NCI-H345 treated with DMSO at 0.1 percent for 48 hours (cell line): ENCODE measurements around the gene TFCP2.
"Not testable (repeated sequence)": the region's sequence is repeated elsewhere in the genome, so short reads cannot be mapped to it uniquely, and the experiment has no call there.

ENCODE experiments used
- DNase-seq: peaks from one replicate; lab custom pipeline; 2025; ENCODE audit not compliant: unreplicated experiment; lab: John Stamatoyannopoulos, UW

The TFCP2 gene

GRCh38 chr12:51172515-51173431 lies at the start of gene TFCP2:
Gene TFCP2, minus strand, starts transcription at chr12:51173135. Its CDS starts 713 bp downstream, at chr12:51172422.
- peak; percentile 47 for DNase-seq

DNA sequence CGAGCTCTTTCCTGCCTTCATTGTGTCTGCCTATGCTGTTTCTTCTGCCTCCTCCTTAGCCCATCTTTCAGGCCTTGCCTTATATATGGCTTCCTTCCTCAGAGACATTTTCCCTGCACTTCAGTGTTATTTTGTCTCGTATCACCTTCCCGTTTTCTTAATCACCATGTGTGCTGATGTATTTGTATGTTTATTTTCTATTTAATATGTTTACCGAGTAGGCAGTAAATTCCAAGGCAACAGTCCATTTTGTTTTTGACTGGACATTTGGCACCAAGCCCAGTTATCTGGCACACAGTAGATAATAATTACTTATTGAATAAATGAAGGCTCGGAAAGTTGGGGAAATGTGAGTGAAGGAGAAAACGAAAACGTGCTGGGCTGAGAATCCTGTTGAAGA lies 49.5 kb upstream of the TFCP2 start:
- no peak for DNase-seq

GRCh38 chr12:51219857-51220256 lies 46.9 kb upstream of the TFCP2 start:
- DNase-seq, result not testable (repeated sequence)

DNA sequence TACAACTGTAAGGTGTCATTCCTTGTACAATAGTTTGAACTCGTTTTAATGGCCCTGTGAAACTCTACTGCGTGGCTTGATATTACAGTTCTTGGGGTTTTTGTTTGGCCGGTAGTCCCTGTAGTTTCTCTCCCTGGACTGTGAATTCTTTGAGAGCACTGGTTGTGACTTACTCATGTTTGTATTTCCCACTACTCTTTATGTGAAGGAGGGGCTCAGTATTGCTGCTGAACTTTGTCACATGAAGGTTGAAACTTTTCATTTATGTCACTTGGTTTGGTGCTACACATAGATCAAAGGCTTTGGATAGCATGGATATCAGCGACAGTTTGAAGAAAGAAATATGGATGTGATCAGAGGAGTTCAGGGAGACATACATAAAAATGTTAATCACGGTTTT lies 46.4 kb upstream of the TFCP2 start:
- DNase-seq, result no peak

GRCh38 chr12:51218607-51219161 lies 45.7 kb upstream of the TFCP2 start:
- DNase-seq, result no peak

GRCh38 chr12:51217968-51218606 lies 45.2 kb upstream of the TFCP2 start, which contains the start of gene POU6F1:
Gene POU6F1, minus strand, starts transcription at chr12:51218062. Its CDS starts 11,226 bp downstream, at chr12:51206836.
- no peak for DNase-seq

DNA sequence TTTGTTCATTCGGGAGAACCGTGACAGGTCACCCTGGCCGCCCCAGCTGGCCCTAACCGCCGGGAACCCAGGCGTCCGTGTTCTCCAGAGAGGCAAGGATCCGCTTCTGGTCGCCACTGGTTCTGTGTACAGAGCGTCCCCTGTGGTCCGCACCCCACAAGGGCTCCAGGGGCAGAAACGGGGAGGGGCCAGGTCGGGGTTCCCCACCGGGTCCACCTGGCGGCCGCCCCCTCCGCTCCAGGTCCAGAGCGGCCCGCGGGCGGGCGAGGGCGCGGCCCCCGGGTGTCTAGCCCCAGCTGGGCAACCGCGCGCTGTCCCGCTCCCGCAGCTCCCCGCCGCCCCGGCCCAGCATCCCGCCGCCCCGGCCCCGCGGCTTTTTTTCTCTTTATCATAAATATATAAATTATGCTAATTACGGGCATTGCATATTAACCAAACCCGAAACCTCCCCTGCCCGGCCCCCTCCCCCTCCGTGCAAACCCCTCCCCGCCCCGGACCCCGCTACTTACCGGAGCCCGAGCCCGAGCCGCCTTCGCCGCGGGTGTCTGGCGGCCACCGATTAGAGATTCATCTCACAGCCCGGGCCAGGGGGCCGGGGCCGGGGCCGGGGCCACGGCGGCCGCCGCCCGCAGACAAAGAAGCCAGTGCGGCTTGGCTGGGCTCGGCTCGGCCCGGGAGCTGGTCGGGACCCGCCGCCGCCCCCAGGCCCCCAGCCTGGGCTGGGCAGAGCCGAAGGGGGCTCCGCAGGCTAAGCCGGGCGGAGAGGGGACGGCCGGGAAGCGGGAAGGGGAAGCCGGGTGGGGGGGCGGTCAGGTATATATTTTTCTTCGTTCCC lies 44.4 kb upstream of the TFCP2 start:
- DNase-seq, result no peak

DNA sequence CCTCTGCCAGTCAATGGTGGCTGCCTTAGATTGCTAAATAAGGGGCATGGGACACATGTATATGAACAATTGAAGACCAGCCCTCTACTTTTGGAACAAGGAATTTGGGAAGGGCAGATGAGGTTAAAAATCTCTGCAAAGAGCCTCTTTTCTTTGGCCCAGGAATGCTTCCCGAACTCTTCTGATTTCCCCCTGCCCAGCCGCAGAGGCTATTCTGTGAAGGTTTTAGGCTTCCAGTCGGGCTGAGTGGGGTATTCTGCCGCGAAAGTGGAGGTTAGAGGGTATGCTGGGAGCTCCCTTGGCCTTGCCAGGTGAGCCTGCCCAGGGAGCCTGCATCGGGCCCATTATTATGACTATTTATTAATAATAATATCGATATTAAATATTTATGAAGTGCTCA lies 43.7 kb upstream of the TFCP2 start:
- no peak for DNase-seq

DNA sequence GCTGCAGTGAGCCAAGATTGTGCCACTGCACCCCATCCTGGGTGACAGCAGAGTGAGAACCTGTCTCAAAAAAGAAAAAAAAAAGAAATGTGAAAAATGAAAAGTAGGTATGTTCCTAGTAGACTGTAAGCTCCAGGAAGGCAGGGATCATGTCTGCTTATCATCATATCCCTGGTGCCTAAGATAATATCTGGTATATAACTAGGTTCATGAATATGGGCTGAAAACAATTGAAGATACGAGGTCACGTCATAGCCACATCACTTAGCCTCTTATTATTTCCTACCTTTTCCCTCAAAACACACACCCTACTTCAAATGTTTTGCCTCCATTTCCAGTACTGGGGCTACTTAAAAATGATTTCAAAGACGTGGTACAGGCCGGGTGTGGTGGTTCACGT lies 42.0 kb upstream of the TFCP2 start:
- DNase-seq, result no peak

DNA sequence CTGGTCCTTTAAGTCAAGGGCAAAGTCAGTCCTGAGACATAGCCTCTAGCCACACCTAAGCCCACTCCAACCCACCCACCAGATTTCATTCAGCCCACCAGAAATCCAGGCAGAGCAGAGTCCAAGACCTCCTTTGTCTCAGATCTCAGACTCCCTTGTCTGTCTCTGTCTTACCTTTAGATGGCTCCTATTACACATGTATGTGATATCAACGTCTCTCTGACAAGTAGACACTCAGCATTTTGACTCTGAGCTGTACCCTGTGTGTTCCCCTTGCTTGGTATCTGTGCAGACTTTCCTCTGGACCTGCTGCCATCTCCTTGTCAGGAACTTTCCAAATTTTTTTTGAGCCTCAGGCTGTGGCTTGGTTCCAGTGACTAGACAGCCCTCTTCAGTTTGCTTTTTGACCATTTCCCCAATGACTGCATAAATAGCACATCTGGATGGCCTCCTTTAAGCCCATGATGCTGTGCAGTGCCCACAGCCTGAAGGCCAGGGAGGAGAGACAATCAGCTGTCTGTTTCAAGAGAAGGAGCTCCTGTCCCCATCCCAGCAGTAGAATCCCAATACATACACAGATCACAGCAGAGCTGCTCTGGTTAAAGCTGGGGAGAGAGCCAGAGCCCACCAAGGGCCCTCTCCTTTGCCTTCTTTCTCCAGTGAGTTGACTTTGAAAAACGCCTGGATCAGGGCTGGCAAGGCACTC lies 37.9 kb upstream of the TFCP2 start:
- no peak for DNase-seq

GRCh38 chr12:51209259-51209658 lies 36.3 kb upstream of the TFCP2 start:
- no peak for DNase-seq

DNA sequence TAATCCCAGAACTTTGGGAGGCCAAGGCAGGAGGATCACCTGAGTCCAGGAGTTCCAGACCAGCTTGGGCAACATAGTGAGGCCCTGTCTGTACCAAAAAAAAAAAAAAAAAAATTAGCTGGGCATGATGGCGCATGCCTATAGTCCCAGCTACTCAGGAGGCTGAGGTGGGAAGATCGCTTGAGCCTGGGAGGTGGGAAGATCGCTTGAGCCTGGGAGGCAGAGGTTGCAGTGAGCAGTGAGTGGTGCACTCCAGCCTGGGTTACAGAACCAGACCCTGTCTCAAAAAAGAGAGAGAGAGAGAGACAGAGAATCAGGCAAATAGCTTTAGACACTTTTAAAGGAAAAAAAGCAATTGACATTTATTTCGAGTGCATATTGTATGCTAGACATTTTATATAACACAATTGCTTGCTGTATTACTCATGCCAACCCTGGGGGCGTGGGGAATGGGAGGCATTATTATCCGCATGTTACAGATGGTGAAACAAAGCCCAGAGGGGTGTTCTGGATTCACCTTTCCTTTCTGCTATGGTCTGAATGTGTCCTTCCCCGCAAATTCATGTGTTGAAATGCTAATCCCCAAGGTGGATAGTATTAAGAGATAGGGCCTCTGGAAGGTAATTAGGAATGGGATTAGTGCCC lies 35.2 kb upstream of the TFCP2 start:
- no peak for DNase-seq

GRCh38 chr12:51205350-51205749 lies 32.4 kb upstream of the TFCP2 start:
- DNase-seq, result no peak

DNA sequence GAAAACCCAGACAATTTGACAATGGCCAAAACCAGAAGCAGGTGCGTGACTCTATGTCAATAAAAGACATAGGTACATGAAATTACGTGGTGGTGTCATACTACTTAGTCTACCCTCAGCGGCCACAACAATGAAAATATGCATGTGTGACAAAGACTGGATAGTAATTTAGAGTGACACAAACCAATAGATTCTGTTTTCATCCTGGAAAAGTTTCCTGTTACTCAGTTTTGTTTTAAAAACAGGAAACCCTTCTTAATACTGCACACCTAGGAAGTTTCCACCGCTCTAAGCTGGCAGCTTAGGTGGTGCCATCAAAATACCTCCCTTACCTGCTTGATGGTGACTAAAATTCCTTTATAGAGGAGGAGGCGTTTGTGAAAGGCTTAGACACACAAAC lies 29.8 kb upstream of the TFCP2 start:
- DNase-seq, result no peak

- DNase-seq, result no peak
These were observed 27.9 kb upstream of the TFCP2 start for GRCh38 chr12:51200806-51201205.

DNA sequence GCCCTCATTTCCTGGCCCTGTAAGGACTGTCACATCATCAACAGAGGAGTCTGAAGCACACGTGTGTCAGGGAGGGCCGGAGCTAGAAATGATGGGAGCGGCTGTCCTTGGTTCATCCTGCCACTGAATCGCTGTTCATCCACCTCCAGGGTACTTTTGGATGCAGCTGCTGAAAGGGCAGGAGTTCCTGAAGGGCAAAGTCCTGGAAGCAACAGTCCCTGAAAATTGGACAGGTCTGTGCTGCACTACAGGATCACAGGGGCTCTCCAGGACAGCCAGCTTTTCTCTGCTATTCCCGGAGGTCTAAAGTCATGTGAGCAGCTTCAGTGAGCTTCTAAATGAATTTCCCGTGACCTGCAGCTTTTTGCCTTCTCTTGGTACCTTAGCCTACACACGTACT lies 27.2 kb upstream of the TFCP2 start:
- DNase-seq, result no peak

- no peak for DNase-seq
These were observed 26.5 kb upstream of the TFCP2 start for GRCh38 chr12:51199366-51199945.

DNA sequence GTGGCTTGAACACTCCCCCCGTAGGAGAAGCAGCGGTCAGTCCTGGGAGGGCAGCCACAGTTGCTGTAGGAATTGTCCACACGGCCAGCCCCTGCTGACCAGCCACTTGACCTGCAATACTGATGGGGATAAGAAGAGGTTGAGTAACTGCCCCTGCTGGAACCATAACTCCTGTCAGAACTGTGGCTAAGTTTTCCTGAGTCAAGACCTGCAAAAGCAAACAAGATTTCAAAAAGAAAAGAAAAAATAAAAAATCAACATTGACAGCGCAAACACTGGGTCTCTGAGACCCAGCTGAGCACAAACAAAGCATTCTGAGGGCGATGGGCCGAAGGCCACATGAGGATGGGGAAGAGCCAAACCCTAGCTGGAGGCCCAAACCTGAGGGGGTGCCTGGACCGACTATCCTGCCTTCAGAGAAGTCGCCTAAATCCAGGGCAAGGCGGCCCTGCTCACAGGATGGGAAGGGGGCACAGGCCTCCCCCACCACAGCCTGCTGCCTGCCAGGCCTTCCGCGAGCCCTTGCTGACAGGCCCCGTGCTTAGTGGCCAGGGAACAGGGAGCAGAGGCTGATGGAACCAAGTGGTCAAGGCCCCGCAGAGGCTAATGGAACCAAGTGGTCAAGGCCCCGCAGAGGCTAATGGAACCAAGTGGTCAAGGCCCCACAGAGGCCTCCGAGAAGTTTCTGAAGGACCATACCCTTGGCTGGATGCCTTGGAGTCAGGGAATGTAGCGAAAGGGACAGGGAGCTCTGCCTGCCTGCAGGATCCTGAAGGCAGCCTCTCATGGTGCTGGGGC lies 25.8 kb upstream of the TFCP2 start:
- DNase-seq, result no peak
